PFSK-1 (cell line): ENCODE data around the gene GPR148.

Experiments
- POLR2AphosphoS5 ChIP-seq: IDR thresholded peaks from 2 replicates; pipeline ENCODE4 v1.6.1; 2012; ENCODE audit warnings: low read depth, mild to moderate bottlenecking, control low read depth, low read length, moderate library complexity
- REST ChIP-seq, 2 experiments: IDR thresholded peaks; 2 replicates each; pipeline versions ENCODE4 v1.6.1 to v1.8.0; 2011 to 2012; ENCODE audit warnings: low read depth in 2 of 2, low read length in 2 of 2, control low read depth in 1 of 2, inconsistent platforms in 1 of 2, mild to moderate bottlenecking in 1 of 2, moderate library complexity in 1 of 2; ENCODE audit not compliant: insufficient read depth in 1 of 2
- SIN3A ChIP-seq: IDR thresholded peaks from 2 replicates; pipeline ENCODE4 v1.6.1; 2012; ENCODE audit warnings: mild to moderate bottlenecking, low read length, moderate library complexity, borderline replicate concordance; ENCODE audit not compliant: insufficient read depth
- TAF1 ChIP-seq: IDR thresholded peaks from 2 replicates; pipeline ENCODE4 v1.6.1; 2012; ENCODE audit warnings: low read length, control low read depth, borderline replicate concordance; ENCODE audit not compliant: insufficient read depth

GRCh38 chr2:130764035-130764820 is 35.4 kb downstream of the GPR148 start:
- TF ChIP-seq TAF1 (no peak), REST (IDR thresholded peaks at IDR 0.05; ENCODE audit: insufficient read depth in 1 of 2, low read depth in 2 of 2, low read length in 2 of 2) (no peak), POLR2AphosphoS5 (no peak), SIN3A (no peak)
